Measurements from ENCODE around the gene KCND3. TPM values are rescaled to one million over a fixed set of nuclear protein-coding genes. Genes with fewer than 3 reads are reported as not detected.

The KCND3 gene
- polyA plus RNA-seq, 1 donor (not counting 4 experiments of a cell fraction or from before 2014, with no cell fraction given) = 0.21 TPM

DNA sequence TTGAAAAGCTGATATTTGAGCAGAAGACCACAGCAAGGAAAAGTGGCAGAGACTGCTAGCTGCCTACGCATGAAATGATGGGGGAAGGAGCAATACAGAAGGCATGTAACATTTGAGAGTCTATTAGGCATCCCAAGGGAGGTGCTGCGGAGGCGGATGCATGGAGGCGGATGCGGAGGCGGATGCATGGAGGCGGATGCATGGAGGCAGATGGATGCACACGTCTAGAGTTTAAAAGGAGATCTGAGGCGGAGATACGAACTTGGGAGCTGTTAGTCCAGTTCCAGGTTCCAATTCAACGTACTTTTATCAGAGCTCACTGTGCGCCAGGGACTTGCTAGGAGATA, 234.5 kb downstream of the KCND3 start:
- Histone ChIP-seq H4K20me1 (ENCODE audit: control insufficient read depth, extremely low read depth, insufficient read depth, low read length) (no peaks in the 10 kb centered on the region), H3K9me3 (ENCODE audit: control insufficient read depth, low read depth, low read length) (no peaks in the 10 kb centered on the region), H3K9me1 (ENCODE audit: control insufficient read depth, extremely low read depth, insufficient read depth, low read length) (no peaks in the 10 kb centered on the region), H3K36me3 (ENCODE audit: control insufficient read depth in 2 of 2, extremely low read depth in 1 of 2, insufficient read depth in 2 of 2, low read length in 2 of 2) (peaks cover 0 to 2% of the 10 kb centered on the region in 2 experiments), H3K9ac (ENCODE audit: control insufficient read depth, extremely low read depth, insufficient read depth, low read length) (peak overlapping the region; percentile 93), H2AFZ (ENCODE audit: control insufficient read depth, low read length) (peak overlapping the region; percentile 99), H3K4me3 (ENCODE audit: control insufficient read depth in 2 of 3, extremely low read depth in 1 of 3, insufficient read depth in 2 of 3, low read depth in 1 of 3, low read length in 3 of 3) (peak overlapping the region; percentile 87 to 98 (median 90)), H3K27me3 (ENCODE audit: control insufficient read depth, extremely low read depth, insufficient read depth, low read length) (no peaks in the 10 kb centered on the region), H3K79me2 (ENCODE audit: control insufficient read depth, insufficient read depth, low read length) (peaks cover 23% of the 10 kb centered on the region), H3K4me2 (ENCODE audit: control insufficient read depth, extremely low read depth, insufficient read depth, low read depth, low read length) (peak overlapping the region; percentile 95), H3K27ac (ENCODE audit: control insufficient read depth, insufficient read depth, low read length) (peak overlapping the region; percentile 93), H3K4me1 (ENCODE audit: control insufficient read depth, extremely low read depth, insufficient read depth, low read length) (peaks cover 16% of the 10 kb centered on the region)
- dilution Hi-C loops (cut with MboI; ENCODE audit: extremely low pct_ligation_motif_present, low sequenced_read_pairs) = no loop called here
- no peak for TF ChIP-seq EZH2 (IDR thresholded peaks at IDR 0.05; ENCODE audit: low read length)
- TF ChIP-seq, protein P1, sequence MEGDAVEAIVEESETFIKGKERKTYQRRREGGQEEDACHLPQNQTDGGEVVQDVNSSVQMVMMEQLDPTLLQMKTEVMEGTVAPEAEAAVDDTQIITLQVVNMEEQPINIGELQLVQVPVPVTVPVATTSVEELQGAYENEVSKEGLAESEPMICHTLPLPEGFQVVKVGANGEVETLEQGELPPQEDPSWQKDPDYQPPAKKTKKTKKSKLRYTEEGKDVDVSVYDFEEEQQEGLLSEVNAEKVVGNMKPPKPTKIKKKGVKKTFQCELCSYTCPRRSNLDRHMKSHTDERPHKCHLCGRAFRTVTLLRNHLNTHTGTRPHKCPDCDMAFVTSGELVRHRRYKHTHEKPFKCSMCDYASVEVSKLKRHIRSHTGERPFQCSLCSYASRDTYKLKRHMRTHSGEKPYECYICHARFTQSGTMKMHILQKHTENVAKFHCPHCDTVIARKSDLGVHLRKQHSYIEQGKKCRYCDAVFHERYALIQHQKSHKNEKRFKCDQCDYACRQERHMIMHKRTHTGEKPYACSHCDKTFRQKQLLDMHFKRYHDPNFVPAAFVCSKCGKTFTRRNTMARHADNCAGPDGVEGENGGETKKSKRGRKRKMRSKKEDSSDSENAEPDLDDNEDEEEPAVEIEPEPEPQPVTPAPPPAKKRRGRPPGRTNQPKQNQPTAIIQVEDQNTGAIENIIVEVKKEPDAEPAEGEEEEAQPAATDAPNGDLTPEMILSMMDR (optimal IDR thresholded peaks at IDR 0.05 in 1 of 3, IDR thresholded peaks at IDR 0.05 in 1 of 3, conservative IDR thresholded peaks at IDR 0.05 in 1 of 3; ENCODE audit: extremely low read depth in 1 of 3, insufficient read depth in 2 of 3, low read length in 3 of 3) = peak in 1 of 3 experiments; percentile 11
- peak; percentile 5 for FAIRE-seq
- no peak for DNase-seq (ENCODE audit: low read depth, low spot score)

DNA sequence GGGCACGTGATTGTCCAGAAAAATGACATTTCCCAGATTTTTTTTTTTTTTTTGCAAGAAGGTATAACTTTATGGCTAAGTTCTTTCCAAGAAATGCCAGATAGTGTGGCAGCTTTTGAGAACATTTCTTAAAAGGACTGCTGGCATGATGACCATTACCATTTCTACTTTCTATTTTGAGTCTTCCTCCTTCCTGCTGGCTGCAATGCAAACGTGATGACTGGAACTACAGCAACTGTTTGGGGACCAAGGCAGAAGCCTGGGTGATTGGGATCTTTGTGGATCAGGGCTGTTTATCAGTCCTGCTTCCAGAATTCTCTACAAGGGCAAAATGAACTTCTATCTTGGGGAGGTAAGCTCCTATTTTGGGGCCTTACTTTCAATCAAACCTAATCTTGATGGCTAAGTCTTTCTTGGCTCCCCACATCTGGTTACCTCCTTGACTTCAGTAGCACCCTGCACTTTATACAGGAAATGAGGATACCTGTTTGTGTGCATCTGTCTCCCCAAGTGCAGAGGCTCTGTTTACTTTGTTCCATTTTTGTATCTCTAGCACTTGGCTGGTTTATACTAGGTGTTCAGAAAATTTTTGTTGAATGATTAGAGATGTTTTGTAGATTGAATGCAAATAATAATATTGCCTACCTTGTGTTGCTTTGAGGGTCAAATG, 237.4 kb downstream of the KCND3 start:
- no peaks in the 10 kb centered on the region for H3K36me3 ChIP-seq (ENCODE audit: control insufficient read depth in 2 of 2, extremely low read depth in 1 of 2, insufficient read depth in 2 of 2, low read length in 2 of 2)
- TF ChIP-seq, protein P1 (optimal IDR thresholded peaks at IDR 0.05 in 1 of 3, IDR thresholded peaks at IDR 0.05 in 1 of 3, conservative IDR thresholded peaks at IDR 0.05 in 1 of 3; ENCODE audit: extremely low read depth in 1 of 3, insufficient read depth in 2 of 3, low read length in 3 of 3) = no peak
- TF ChIP-seq EZH2 (IDR thresholded peaks at IDR 0.05; ENCODE audit: low read length) = no peak
- H3K27ac ChIP-seq (ENCODE audit: control insufficient read depth, insufficient read depth, low read length) = no peak overlapping the region
- H2AFZ ChIP-seq (ENCODE audit: control insufficient read depth, low read length) = no peak overlapping the region
- H4K20me1 ChIP-seq (ENCODE audit: control insufficient read depth, extremely low read depth, insufficient read depth, low read length) = no peaks in the 10 kb centered on the region
- no peak overlapping the region for H3K4me3 ChIP-seq (ENCODE audit: control insufficient read depth in 2 of 3, extremely low read depth in 1 of 3, insufficient read depth in 2 of 3, low read depth in 1 of 3, low read length in 3 of 3)
- dilution Hi-C loops (cut with MboI; ENCODE audit: extremely low pct_ligation_motif_present, low sequenced_read_pairs) = no loop called here
- H3K4me1 ChIP-seq (ENCODE audit: control insufficient read depth, extremely low read depth, insufficient read depth, low read length) = peaks cover 11% of the 10 kb centered on the region
- H3K4me2 ChIP-seq (ENCODE audit: control insufficient read depth, extremely low read depth, insufficient read depth, low read depth, low read length) = no peak overlapping the region
- FAIRE-seq (no peak), DNase-seq (ENCODE audit: low read depth, low spot score) (no peak)
- H3K79me2 ChIP-seq (ENCODE audit: control insufficient read depth, insufficient read depth, low read length) = peaks cover 9% of the 10 kb centered on the region
- no peaks in the 10 kb centered on the region for H3K9me3 ChIP-seq (ENCODE audit: control insufficient read depth, low read depth, low read length)
- no peak overlapping the region for H3K9ac ChIP-seq (ENCODE audit: control insufficient read depth, extremely low read depth, insufficient read depth, low read length)
- H3K9me1 ChIP-seq (ENCODE audit: control insufficient read depth, extremely low read depth, insufficient read depth, low read length) = no peaks in the 10 kb centered on the region
- no peaks in the 10 kb centered on the region for H3K27me3 ChIP-seq (ENCODE audit: control insufficient read depth, extremely low read depth, insufficient read depth, low read length)

All from keratinocyte (primary cell).